NCI-H748 (cell line): ENCODE data around the gene CD14.
"Not testable (repeated sequence)": the region's sequence is repeated elsewhere in the genome, so short reads cannot be mapped to it uniquely, and the experiment has no call there.

Source experiments
- DNase-seq: peaks from one replicate; lab custom pipeline; 2025; ENCODE audit not compliant: unreplicated experiment; lab: John Stamatoyannopoulos, UW

CD14 gene

GRCh38 chr5:140633021-140633471, at the start of gene CD14:
TSS of gene CD14 (minus strand) at chr5:140633175. CDS start at chr5:140633071, 104 bp downstream.
- peak; percentile 38 for DNase-seq

DNA sequence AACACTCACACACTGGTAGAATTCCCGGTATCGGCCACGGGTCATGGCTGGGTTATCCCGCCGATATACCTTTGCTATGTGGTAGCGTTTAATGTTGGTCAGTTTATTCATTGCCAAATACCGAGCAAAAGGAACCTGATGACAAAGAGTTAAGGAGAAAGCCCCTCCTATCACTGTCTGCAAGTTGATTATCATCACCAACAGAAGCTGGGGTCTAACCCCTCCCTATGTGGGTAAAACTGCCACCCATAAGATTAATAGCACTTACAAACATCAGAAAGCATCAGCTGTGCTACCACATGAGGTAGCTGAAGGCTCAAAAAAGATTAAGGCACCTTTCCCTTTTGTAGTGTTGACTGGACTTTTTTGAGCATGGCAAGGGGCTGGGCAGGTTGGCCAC, 46.0 kb upstream of the CD14 start:
- no peak for DNase-seq

DNA sequence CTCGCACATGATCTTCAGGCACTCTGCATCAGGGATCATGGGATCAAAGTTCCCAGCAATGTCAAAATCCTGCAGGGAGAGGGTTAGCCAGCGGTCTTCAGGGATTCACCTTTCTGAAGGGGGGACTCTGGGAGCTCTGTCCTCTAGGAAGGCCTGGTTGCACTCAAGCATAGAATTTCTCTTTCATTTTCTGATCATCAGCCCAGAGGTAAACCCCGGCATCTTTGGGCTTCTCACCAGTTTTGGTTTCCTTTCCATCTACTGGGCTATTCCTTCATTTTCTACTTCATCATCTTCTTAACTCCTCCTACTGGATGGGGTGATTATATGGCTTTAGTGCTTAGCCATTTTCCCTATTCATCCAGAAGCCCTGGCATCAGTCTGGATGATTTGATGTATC, 45.0 kb upstream of the CD14 start:
- no peak for DNase-seq

GRCh38 chr5:140674629-140675028, 41.7 kb upstream of the CD14 start:
- no peak for DNase-seq

DNA sequence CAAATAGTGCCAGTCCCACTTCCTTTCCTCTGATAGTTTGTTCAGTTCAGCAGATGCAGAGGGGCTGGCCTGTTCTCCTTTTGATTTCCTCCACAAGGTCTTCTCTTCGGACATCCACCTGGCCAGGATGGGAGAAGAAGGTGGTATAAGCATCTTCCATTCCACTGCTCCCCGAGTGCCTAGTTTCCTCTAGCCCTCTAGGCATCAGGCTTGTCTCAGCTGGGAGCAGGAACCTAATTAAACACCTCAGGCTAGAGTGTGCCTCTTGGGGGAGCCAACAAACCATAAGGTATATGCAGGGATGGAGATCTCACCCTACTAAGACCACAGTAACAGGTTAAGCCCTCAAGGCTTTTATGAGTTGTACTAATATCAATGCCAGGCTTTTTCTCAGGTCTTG, 41.2 kb upstream of the CD14 start:
- DNase-seq, result no peak

DNA sequence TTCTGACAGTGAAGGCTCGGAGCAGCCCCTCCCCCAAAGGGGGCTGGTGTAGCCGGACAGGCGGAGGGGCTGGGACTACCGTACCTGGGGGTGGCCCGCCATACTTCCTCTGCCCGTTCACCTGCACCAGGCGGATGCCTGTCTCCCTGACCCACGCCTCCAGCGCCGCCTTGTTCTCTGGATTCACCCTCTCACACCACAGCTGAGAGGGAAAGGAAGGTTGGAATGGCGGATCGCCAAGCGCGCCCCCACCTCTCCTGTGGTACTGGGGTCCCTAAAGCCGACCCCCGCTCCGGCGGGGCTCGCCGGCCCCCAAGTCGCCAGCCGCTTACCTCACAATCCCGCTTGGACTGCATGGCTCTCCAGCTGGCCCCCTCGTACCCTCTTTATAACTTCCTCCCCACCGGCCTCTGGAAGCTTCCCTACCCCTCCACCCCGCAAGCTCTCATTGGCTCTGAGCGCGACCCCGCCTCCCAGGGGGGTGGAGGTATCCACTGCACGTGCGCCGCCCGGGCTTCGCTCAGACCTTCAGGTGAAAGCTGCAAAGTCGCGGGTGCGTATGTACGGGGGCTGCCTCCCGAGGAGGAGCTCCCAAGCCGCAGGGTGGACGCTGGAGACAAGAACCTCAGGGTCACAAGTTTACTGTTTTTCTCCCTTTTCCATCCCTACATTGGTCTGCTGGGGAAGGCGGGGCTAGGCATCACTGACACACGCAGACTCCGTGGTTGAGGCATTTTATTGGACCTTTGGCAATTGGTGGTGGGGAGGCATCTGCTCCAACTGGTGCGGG, 40.4 kb upstream of the CD14 start, which contains the start of gene DND1:
Gene DND1 (minus strand): TSS at position 390 of the 790 bp plus-strand sequence. CDS start 34 bp downstream, at position 356.
- no peak for DNase-seq

DNA sequence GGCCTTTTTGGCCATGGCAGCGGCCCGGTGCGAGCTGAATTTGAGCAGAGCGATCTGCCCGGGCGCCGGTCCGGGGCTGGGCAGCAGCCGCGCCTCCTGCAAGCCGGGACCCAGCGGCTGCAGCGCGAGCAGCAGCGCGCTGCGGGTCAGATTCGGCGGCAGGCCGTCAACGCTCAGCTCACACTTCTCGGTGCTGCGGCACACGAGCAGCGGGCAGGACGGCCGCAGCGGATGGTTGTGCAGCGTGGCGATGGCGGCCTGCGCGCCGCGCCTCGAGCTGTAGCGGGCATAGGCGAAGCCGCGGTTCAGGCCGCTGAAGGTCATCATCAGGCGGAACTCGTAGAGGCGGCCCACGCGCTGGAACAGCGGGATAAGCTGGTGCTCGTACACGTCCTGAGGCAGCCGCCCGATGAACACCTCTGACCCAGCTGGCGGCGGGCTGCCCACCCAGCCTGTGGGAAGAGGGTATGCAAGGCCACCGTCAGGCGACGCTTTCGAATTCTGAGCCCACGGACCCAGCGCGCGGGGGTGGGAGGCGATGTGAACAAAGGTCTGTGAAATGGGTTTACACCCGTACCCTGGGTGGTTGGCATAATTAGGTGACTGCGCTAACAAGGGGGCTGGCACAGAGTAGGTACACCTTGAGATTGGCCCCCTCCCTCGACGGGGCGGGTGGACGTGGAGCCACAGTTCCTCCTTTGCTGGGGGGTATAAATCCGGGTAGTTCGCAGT, 39.6 kb upstream of the CD14 start:
- DNase-seq, result no peak

- no peak for DNase-seq
Measured at GRCh38 chr5:140671472-140672125, 38.6 kb upstream of the CD14 start.

- not testable (repeated sequence) for DNase-seq
Measured at GRCh38 chr5:140671035-140671434, 38.1 kb upstream of the CD14 start.

DNA sequence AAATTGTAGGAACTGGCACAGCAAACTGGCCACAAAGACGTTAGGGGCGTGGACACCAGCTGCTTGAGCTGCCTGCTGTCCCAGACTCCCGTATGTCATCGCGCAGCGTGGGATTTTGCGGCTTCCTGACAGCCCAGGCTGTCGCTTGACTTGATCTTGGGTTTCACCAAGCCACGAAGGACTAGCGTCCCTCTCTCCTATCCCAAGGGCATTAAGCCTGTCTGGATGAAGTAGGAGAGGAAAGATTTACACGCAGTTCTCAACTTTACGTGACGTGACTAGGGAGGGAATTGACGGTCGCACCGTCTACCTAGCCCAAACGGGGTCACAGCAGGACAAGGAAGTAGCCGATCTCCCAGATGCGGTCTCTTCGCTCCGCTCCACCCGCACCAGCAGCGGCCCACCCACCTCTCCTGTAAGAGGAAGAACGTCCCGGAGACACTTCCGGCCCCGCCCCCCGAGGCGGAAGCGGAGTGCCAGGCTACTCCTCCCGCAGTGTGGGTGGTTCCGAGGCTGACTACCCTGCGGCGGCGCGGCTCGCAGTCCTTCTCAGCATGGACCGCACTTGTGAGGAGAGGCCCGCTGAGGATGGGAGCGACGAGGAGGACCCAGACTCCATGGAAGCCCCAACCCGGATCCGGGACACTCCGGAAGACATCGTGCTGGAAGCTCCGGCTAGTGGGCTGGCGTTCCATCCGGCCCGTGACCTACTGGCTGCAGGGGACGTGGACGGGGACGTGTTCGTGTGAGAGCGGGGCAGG, 31.6 kb upstream of the CD14 start, which contains the start of gene WDR55:
Gene WDR55 (plus strand): TSS at position 546 of the 761 bp plus-strand sequence. CDS start 9 bp downstream, at position 555.
- peak; percentile 96 for DNase-seq

DNA sequence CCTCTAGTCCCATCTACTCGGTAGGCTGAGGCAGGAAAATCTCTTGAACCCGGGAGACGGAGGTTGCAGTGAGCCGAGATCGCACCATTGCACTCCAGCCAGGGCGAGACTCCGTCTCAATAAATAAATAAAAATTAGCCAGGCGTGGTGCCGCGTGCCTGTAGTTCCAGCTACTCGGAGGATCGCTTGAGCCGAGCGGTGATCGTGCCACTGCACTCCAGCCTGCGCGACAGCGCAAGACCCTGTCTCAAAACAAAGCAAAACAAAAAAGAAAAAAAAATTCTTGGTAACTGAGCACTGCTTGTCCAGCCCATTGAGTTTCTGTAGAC, 31.0 kb upstream of the CD14 start:
- no peak for DNase-seq

DNA sequence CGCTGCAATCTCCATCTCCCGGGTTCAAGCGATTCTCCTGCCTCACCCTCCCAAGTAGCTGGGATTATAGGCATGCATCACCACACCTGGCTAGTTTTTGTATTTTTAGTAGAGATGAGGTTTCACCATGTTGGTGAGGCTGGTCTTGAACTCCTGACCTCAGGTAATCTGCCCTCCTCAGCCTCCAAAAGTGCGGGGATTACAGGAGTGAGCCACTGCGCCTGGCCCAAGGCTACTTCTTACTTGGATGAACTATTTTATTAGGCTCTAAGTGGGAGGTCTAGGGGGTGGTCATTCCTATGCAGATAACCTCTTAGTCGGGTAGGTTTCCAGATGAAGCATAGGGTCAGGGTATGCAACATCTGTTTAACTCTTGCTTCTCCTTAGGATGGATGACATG, 27.4 kb upstream of the CD14 start:
- DNase-seq, result not testable (repeated sequence)

GRCh38 chr5:140658870-140659269, 25.9 kb upstream of the CD14 start:
- DNase-seq, result no peak

GRCh38 chr5:140647042-140647419, 14.1 kb upstream of the CD14 start:
- DNase-seq, result no peak

GRCh38 chr5:140642718-140643117, 9.7 kb upstream of the CD14 start:
- DNase-seq, result no peak

- DNase-seq, result no peak
Measured at GRCh38 chr5:140641716-140642115, 8.7 kb upstream of the CD14 start.

DNA sequence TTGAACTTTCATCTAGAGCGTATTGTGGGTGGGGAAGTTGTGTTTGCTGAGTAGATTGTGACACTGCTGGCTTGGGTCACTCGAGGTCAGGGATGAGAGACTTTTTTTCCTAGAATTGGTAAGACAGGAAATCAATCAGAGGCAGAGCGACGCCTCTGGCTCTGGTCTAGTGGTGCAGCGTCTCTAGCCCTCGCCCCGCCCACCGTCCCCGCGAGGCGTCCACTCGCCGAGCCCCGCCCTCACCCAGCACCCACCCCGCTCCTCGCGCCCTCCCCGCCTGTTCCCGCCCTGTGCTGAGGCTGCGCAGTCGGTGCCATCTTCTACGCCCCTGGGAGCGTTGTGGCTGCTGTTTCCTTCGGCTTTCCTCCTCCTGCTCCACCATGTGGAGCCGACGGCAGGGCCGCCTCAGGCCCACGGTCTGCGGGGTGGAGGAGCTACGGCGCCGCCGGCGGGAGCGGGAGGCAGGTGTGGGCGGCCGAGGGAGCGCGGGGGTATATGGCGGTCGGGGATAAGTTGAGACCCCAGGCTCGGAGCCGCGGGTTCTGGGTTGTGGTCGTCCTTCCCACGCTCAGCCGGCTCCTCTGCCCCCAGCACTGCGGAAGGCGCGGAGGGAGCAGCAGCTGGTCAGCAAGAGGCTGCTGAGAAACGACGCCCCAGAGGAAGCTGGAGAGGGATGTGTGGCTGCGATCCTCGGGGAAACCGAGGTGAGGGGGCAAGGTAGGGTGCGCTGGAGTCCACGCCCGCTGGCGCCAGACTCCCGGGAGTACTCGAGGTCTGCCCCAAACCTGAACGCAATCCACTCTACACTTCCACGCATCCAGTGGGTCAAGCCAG, 6.4 kb upstream of the CD14 start, which contains the start of gene TMCO6:
Gene TMCO6 (plus strand): TSS at position 304 of the 834 bp plus-strand sequence. CDS start 77 bp downstream, at position 381.
- peak; percentile 96 for DNase-seq

- not testable (repeated sequence) for DNase-seq
Measured at GRCh38 chr5:140638898-140639147, 5.8 kb upstream of the CD14 start.

DNA sequence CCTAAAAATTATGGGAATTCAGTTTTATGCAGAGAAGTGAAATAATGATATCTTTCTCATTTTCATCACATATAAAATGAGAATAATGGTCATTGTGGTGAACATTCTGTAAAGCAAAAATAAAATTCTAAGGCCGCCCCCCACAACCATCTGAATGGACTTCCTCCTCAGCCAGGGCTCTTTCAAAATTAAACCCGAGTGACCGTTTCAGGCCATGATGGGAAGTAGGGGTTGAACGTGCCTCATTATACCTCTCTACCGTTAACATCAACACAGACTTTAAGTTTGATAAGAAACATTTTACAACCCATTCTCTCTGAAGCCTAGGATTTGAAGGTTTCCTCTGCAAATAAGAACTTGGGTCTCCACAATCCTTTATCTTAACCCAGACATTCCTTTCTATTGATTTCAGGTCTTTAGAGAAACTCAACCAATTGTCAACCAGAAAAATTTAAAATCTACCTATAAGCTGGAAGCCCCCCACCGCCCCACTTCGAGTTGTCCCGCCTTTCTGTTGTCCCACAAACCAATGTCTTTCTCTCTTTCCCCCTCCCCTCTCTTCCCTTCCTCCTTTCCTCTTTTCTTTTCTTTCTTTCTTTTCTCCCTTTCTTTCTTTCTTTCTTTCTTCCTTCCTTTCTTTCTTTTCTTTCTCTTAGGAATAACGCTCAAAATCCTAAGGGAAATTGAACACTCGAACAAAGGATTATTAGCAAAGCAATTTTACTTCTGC, 4.6 kb upstream of the CD14 start:
- no peak for DNase-seq
